ENCODE data around the gene TPH1. TPM values are rescaled to one million over a fixed set of nuclear protein-coding genes. Genes with fewer than 3 reads are reported as not detected.

TPH1 gene
- total and polyA plus RNA-seq, 4 experiments from 2014 or later: 1.0 to 1.3 TPM; not detected in 2

DNA sequence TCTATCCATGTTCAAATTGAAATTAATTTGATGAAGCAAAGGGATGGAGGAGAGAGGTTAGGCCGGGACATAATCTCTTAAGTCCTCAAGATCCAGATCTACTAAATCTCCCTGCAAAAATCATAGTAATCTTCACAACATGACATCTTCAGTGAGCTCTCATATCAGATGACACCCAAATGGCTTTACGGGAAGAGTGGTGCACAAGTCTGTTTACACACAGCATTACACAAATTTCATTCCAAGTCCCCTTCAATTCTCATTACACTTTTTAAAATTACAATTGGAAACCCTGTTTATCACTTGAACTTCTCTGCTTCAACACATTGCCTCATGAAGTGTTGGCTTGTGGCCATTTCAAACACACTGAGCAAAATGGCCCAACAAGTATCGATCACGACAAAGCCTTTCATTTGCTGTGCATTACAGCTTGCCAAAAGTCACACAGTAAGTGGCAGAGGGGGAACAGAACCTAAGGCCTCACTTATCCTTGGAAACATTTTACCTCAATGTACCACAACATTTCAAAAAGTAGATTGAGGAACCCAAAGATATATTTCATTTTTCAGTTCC lies 17.9 kb upstream of the TPH1 start:
- no peaks in the 10 kb centered on the region for H3K4me1 ChIP-seq (ENCODE audit: insufficient read depth, low read length)
- Mint-ChIP-seq H3K4me1 (no peaks in the 10 kb centered on the region), H3K27ac (no peak overlapping the region), H3K36me3 (peaks cover 0 to 5% of the 10 kb centered on the region in 2 donors), H3K4me3 (no peak overlapping the region), H3K27me3 (no peaks in the 10 kb centered on the region), H3K9me3 (no peaks in the 10 kb centered on the region)
- no peak overlapping the region for H3K4me3 ChIP-seq (ENCODE audit: low read length in 2 of 2)
- no peak overlapping the region for H3K27ac ChIP-seq (ENCODE audit: low read depth, low read length)
- intact Hi-C loops (cut with micrococcal nuclease): no loop called here
- ChIA-PET CTCF (ENCODE audit: partially characterized antibody) (interaction anchor here (1.0 kb wide), 1 partner anchor 73 kb away, joined by 3 read pairs; no protein-coding TSS in a partner anchor), POLR2A (ENCODE audit: partially characterized antibody) (no interaction called here)
- H3K36me3 ChIP-seq (ENCODE audit: insufficient read depth, low read length): no peaks in the 10 kb centered on the region
- no peaks in the 10 kb centered on the region for H3K9me3 ChIP-seq (ENCODE audit: control insufficient read depth in 1 of 2, low read length in 2 of 2)
- no peaks in the 10 kb centered on the region for H3K27me3 ChIP-seq (ENCODE audit: insufficient read depth, low read length)
- DNase-seq: no peak

- POLR2A ChIA-PET (ENCODE audit: partially characterized antibody): no interaction called here
These were observed 17.1 kb upstream of the TPH1 start for GRCh38 chr11:18063125-18063524.

GRCh38 chr11:18061351-18061750 lies 15.3 kb upstream of the TPH1 start:
- no peaks in the 10 kb centered on the region for H3K9me3 ChIP-seq (ENCODE audit: control insufficient read depth in 1 of 2, low read length in 2 of 2)
- POLR2A ChIA-PET (ENCODE audit: partially characterized antibody): no interaction called here
- intact Hi-C loops (cut with micrococcal nuclease): no loop called here
- DNase-seq: no peak
- H3K4me1 Mint-ChIP-seq: no peaks in the 10 kb centered on the region
- H3K27ac ChIP-seq (ENCODE audit: low read depth, low read length): no peak overlapping the region
- no peak overlapping the region for H3K4me3 Mint-ChIP-seq
- H3K27ac Mint-ChIP-seq: no peak overlapping the region
- CTCF ChIA-PET (ENCODE audit: partially characterized antibody): no interaction called here
- H3K36me3 ChIP-seq (ENCODE audit: insufficient read depth, low read length): no peaks in the 10 kb centered on the region
- H3K27me3 Mint-ChIP-seq: no peaks in the 10 kb centered on the region
- no peak overlapping the region for H3K4me3 ChIP-seq (ENCODE audit: low read length in 2 of 2)
- H3K27me3 ChIP-seq (ENCODE audit: insufficient read depth, low read length): no peaks in the 10 kb centered on the region
- no peaks in the 10 kb centered on the region for H3K36me3 Mint-ChIP-seq
- H3K4me1 ChIP-seq (ENCODE audit: insufficient read depth, low read length): no peaks in the 10 kb centered on the region
- no peaks in the 10 kb centered on the region for H3K9me3 Mint-ChIP-seq

More at GRCh38 chr11:18063125-18063524, 17.1 kb upstream of the TPH1 start:
- DNase-seq: no peak
- H3K36me3 Mint-ChIP-seq: peaks cover 0 to 1% of the 10 kb centered on the region in 2 donors
- Histone ChIP-seq H3K4me1 (ENCODE audit: insufficient read depth, low read length) (no peaks in the 10 kb centered on the region), H3K9me3 (ENCODE audit: control insufficient read depth in 1 of 2, low read length in 2 of 2) (no peaks in the 10 kb centered on the region), H3K36me3 (ENCODE audit: insufficient read depth, low read length) (no peaks in the 10 kb centered on the region), H3K4me3 (ENCODE audit: low read length in 2 of 2) (no peak overlapping the region), H3K27ac (ENCODE audit: low read depth, low read length) (no peak overlapping the region), H3K27me3 (ENCODE audit: insufficient read depth, low read length) (no peaks in the 10 kb centered on the region)
- CTCF ChIA-PET (ENCODE audit: partially characterized antibody): interaction anchor here (1.0 kb wide), 1 partner anchor 72 kb away, joined by 3 read pairs; no protein-coding TSS in a partner anchor
- H3K4me3 Mint-ChIP-seq: no peak overlapping the region
- H3K27ac Mint-ChIP-seq: no peak overlapping the region
- no peaks in the 10 kb centered on the region for H3K9me3 Mint-ChIP-seq
- no peaks in the 10 kb centered on the region for H3K27me3 Mint-ChIP-seq
- no peaks in the 10 kb centered on the region for H3K4me1 Mint-ChIP-seq
- intact Hi-C loops (cut with micrococcal nuclease): no loop called here

DNA sequence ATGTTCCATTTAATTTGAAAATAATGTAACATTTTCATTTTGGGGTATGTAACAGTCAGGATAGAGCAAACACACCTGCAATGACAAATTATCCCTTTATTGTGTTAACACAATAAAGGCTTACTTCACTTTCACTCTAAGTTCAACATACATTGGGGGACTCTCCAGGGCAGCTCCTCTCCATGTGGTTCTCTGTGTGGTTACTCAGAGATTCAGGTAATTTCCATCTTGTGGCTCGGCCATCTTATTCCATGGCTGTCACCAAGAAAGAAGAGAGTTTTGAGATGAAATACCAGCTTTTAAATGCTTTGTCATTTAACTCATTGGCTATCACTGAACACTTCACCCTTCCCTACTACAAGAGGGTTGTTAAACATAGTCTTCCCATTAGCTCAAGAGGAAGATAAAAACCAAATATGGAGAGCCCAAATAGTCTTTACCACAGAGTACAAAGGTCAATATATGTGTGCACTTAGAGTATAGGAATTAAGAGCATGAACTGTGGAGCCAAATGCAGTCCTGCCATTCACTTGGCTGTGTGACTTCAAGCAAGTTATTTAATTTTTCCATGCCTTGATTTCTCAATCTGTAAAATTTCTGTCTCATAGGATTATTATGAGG lies 10.6 kb upstream of the TPH1 start:
- ChIA-PET CTCF (ENCODE audit: partially characterized antibody) (no interaction called here), POLR2A (ENCODE audit: partially characterized antibody) (interaction anchor here (0.7 kb wide), 1 partner anchor 44 kb away, joined by 3 read pairs; the partner anchor contains the start of gene SERGEF)
- Mint-ChIP-seq H3K4me1 (no peaks in the 10 kb centered on the region), H3K9me3 (no peaks in the 10 kb centered on the region), H3K27me3 (no peaks in the 10 kb centered on the region), H3K27ac (no peak overlapping the region), H3K36me3 (peaks cover 0 to 5% of the 10 kb centered on the region in 2 donors), H3K4me3 (no peak overlapping the region)
- Histone ChIP-seq H3K4me1 (ENCODE audit: insufficient read depth, low read length) (no peaks in the 10 kb centered on the region), H3K9me3 (ENCODE audit: control insufficient read depth in 1 of 2, low read length in 2 of 2) (no peaks in the 10 kb centered on the region), H3K36me3 (ENCODE audit: insufficient read depth, low read length) (no peaks in the 10 kb centered on the region), H3K27me3 (ENCODE audit: insufficient read depth, low read length) (no peaks in the 10 kb centered on the region), H3K4me3 (ENCODE audit: low read length in 2 of 2) (no peak overlapping the region), H3K27ac (ENCODE audit: low read depth, low read length) (no peak overlapping the region)
- DNase-seq: no peak
- intact Hi-C loops (cut with micrococcal nuclease): no loop called here

DNA sequence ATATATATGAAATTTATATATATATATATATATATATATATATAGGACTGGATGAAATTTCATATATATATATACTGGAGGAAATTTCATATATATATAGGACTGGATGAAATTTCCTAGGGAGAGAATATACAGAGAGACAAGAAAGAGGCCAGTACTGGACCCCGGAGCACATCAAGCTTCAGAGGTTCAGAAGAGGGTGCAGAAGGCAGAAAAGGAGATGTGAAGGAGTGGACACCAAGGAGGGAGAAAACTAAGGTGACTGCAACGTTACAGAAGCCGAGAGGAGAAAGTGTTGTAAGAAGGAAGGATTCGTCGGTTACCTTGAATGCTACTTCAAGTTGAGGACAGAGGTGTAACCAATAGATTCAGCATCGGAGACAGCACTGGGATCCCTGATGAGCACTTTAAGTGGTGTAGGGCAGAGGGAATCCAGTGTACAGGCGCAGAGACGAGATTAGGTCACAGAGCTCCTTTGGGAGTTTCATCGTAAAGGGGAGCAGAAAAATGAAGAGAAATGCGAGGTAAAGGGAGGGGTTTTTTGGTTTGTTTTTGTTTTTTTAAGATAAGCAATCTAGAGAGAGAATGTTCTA lies 8.5 kb upstream of the TPH1 start:
- Mint-ChIP-seq H3K4me3 (no peak overlapping the region), H3K9me3 (no peaks in the 10 kb centered on the region), H3K36me3 (peaks cover 0 to 5% of the 10 kb centered on the region in 2 donors), H3K4me1 (no peaks in the 10 kb centered on the region), H3K27me3 (no peaks in the 10 kb centered on the region), H3K27ac (peak overlapping the region in 1 of 7 donors; percentile 37)
- Histone ChIP-seq H3K27ac (ENCODE audit: low read depth, low read length) (no peak overlapping the region), H3K4me1 (ENCODE audit: insufficient read depth, low read length) (no peaks in the 10 kb centered on the region), H3K36me3 (ENCODE audit: insufficient read depth, low read length) (no peaks in the 10 kb centered on the region), H3K27me3 (ENCODE audit: insufficient read depth, low read length) (no peaks in the 10 kb centered on the region), H3K9me3 (ENCODE audit: control insufficient read depth in 1 of 2, low read length in 2 of 2) (no peaks in the 10 kb centered on the region), H3K4me3 (ENCODE audit: low read length in 2 of 2) (no peak overlapping the region)
- intact Hi-C loops (cut with micrococcal nuclease): no loop called here
- ChIA-PET CTCF (ENCODE audit: partially characterized antibody) (no interaction called here), POLR2A (ENCODE audit: partially characterized antibody) (no interaction called here)
- no peak for DNase-seq

- ChIA-PET CTCF (ENCODE audit: partially characterized antibody) (no interaction called here), POLR2A (ENCODE audit: partially characterized antibody) (no interaction called here)
- Mint-ChIP-seq H3K27ac (peak overlapping the region in 1 of 7 donors; percentile 56), H3K36me3 (peaks cover 0 to 9% of the 10 kb centered on the region in 2 donors), H3K9me3 (peaks cover 0 to 12% (median 6%) of the 10 kb centered on the region in 8 donors), H3K4me1 (no peaks in the 10 kb centered on the region), H3K27me3 (peaks cover 2 to 15% of the 10 kb centered on the region in 2 donors), H3K4me3 (no peak overlapping the region)
- Histone ChIP-seq H3K9me3 (ENCODE audit: control insufficient read depth in 1 of 2, low read length in 2 of 2) (no peaks in the 10 kb centered on the region), H3K27me3 (ENCODE audit: insufficient read depth, low read length) (no peaks in the 10 kb centered on the region), H3K4me3 (ENCODE audit: low read length in 2 of 2) (no peak overlapping the region), H3K27ac (ENCODE audit: low read depth, low read length) (no peak overlapping the region), H3K36me3 (ENCODE audit: insufficient read depth, low read length) (no peaks in the 10 kb centered on the region), H3K4me1 (ENCODE audit: insufficient read depth, low read length) (no peaks in the 10 kb centered on the region)
- DNase-seq: no peak
- intact Hi-C loops (cut with micrococcal nuclease): no loop called here
These were observed 4.8 kb upstream of the TPH1 start for GRCh38 chr11:18050848-18051247.

GRCh38 chr11:18036456-18036855 lies 9.6 kb downstream of the TPH1 start:
- H3K27ac Mint-ChIP-seq: no peak overlapping the region
- CTCF ChIA-PET (ENCODE audit: partially characterized antibody): interaction anchor here (0.7 to 1.2 kb wide), 2 partner anchors 79 to 728 kb away, joined by 3 to 4 read pairs; no protein-coding TSS in a partner anchor
- no peaks in the 10 kb centered on the region for H3K4me1 Mint-ChIP-seq
- H3K27me3 ChIP-seq (ENCODE audit: insufficient read depth, low read length): no peaks in the 10 kb centered on the region
- no peak for DNase-seq
- no peaks in the 10 kb centered on the region for H3K9me3 Mint-ChIP-seq
- POLR2A ChIA-PET (ENCODE audit: partially characterized antibody): no interaction called here
- no peaks in the 10 kb centered on the region for H3K4me1 ChIP-seq (ENCODE audit: insufficient read depth, low read length)
- no peak overlapping the region for H3K4me3 Mint-ChIP-seq
- H3K4me3 ChIP-seq (ENCODE audit: low read length in 2 of 2): no peak overlapping the region
- H3K27me3 Mint-ChIP-seq: no peaks in the 10 kb centered on the region
- H3K27ac ChIP-seq (ENCODE audit: low read depth, low read length): no peak overlapping the region
- H3K36me3 ChIP-seq (ENCODE audit: insufficient read depth, low read length): no peaks in the 10 kb centered on the region
- intact Hi-C loops (cut with micrococcal nuclease): no loop called here
- H3K9me3 ChIP-seq (ENCODE audit: control insufficient read depth in 1 of 2, low read length in 2 of 2): no peaks in the 10 kb centered on the region
- no peaks in the 10 kb centered on the region for H3K36me3 Mint-ChIP-seq

Data from CD4-positive, alpha-beta memory T cell (primary cell).